ENCODE measurements around the gene MOB2. TPM values are rescaled to one million over a fixed set of nuclear protein-coding genes. Genes with fewer than 3 reads are reported as not detected.

The MOB2 gene
- total RNA-seq, 1 experiment from 2014 or later, result 22.7 TPM

GRCh38 chr11:1497600-1497999, 11.0 kb upstream of the MOB2 start:
- Mint-ChIP-seq H3K4me1 (peaks cover 11 to 19% of the 10 kb centered on the region in 2 experiments), H3K27me3 (ENCODE audit: low read depth) (peaks cover 4% of the 10 kb centered on the region), H3K27ac (no peak overlapping the region; a peak in 1 of 7 replicates), H3K9me3 (peaks cover 8 to 15% of the 10 kb centered on the region in 2 experiments; a peak in 4 of 5 replicates), H3K4me3 (no peak overlapping the region), H3K36me3 (ENCODE audit: insufficient read depth in 1 of 3, low read depth in 3 of 3) (peaks cover 3 to 15% (median 5%) of the 10 kb centered on the region in 3 experiments)
- Histone ChIP-seq H2BK12ac (ENCODE audit: insufficient read length, low read depth, low read length) (no peak overlapping the region), H4K5ac (ENCODE audit: insufficient read length, low read depth, low read length) (no peak overlapping the region), H3K23ac (ENCODE audit: insufficient read length, low read depth, low read length) (no peak overlapping the region), H4K20me1 (ENCODE audit: control insufficient read depth, insufficient read depth, insufficient read length) (peaks cover 2% of the 10 kb centered on the region), H3K56ac (ENCODE audit: insufficient read length, low read depth, low read length) (no peak overlapping the region), H3K4me1 (ENCODE audit: insufficient read depth, low read length) (no peaks in the 10 kb centered on the region), H3K9ac (ENCODE audit: extremely low read depth, insufficient read length, low read length) (no peak overlapping the region), H2BK120ac (ENCODE audit: low read depth, low read length, poor library complexity, severe bottlenecking) (no peak overlapping the region), H3K9me3 (ENCODE audit: control insufficient read depth, low read depth, low read length) (no peaks in the 10 kb centered on the region), H4K91ac (ENCODE audit: insufficient read length, low read depth, low read length) (no peak overlapping the region), H3K27ac (ENCODE audit: insufficient read length, low read depth, low read length) (no peak overlapping the region), H3K23me2 (ENCODE audit: insufficient read length, low read depth, low read length, poor library complexity, severe bottlenecking) (no peaks in the 10 kb centered on the region), H3K79me1 (ENCODE audit: insufficient read depth, low read depth, low read length, poor library complexity, severe bottlenecking) (peaks cover 3% of the 10 kb centered on the region), H2AK5ac (ENCODE audit: insufficient read length, low read length) (no peak overlapping the region), H3T11ph (ENCODE audit: low read length) (no peak overlapping the region), H3K4ac (ENCODE audit: low read depth, low read length) (no peak overlapping the region), H2BK20ac (ENCODE audit: low read depth, low read length, poor library complexity, severe bottlenecking) (no peak overlapping the region), H2BK15ac (ENCODE audit: low read depth, low read length) (no peak overlapping the region), H3K79me2 (ENCODE audit: insufficient read depth, low read length) (no peaks in the 10 kb centered on the region; the same call in 1 of the 2 replicates), H3K4me2 (ENCODE audit: insufficient read depth, insufficient read length, low read length) (no peak overlapping the region), H2AFZ (ENCODE audit: low read length) (no peak overlapping the region), H2BK5ac (ENCODE audit: insufficient read length, low read length) (no peak overlapping the region), H4K8ac (replicated peaks; ENCODE audit: insufficient read length, low read depth, low read length) (no peak overlapping the region), H3K27me3 (ENCODE audit: insufficient read depth, low read length) (no peaks in the 10 kb centered on the region), H3K18ac (ENCODE audit: insufficient read length, low read depth, low read length) (no peak overlapping the region), H3K14ac (ENCODE audit: insufficient read depth, low read length) (no peak overlapping the region)
- TF ChIP-seq CTCF (conservative IDR thresholded peaks at IDR 0.05), result no peak
- DNase-seq, result no peak
- WGBS (ENCODE audit: extremely low coverage, insufficient read length, low lambda C conversion rate), result no CpG with 5 or more reads among the region's 5 CpGs
